ENCODE results near the gene TLR10. TPM values are rescaled to one million over a fixed set of nuclear protein-coding genes. Genes with fewer than 3 reads are reported as not detected.

The TLR10 gene
- total RNA-seq, 3 donors from 2014 or later, result 0.48 to 1.3 (median 1.3) TPM

- H3K27me3 ChIP-seq, result no peaks in the 10 kb centered on the region
- no peak for TF ChIP-seq POLR2A (IDR thresholded peaks at IDR 0.05)
- no peak for TF ChIP-seq POLR2AphosphoS5 (IDR thresholded peaks at IDR 0.05)
- TF ChIP-seq, protein P1, sequence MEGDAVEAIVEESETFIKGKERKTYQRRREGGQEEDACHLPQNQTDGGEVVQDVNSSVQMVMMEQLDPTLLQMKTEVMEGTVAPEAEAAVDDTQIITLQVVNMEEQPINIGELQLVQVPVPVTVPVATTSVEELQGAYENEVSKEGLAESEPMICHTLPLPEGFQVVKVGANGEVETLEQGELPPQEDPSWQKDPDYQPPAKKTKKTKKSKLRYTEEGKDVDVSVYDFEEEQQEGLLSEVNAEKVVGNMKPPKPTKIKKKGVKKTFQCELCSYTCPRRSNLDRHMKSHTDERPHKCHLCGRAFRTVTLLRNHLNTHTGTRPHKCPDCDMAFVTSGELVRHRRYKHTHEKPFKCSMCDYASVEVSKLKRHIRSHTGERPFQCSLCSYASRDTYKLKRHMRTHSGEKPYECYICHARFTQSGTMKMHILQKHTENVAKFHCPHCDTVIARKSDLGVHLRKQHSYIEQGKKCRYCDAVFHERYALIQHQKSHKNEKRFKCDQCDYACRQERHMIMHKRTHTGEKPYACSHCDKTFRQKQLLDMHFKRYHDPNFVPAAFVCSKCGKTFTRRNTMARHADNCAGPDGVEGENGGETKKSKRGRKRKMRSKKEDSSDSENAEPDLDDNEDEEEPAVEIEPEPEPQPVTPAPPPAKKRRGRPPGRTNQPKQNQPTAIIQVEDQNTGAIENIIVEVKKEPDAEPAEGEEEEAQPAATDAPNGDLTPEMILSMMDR (IDR thresholded peaks at IDR 0.05), result no peak
- no peaks in the 10 kb centered on the region for H3K36me3 ChIP-seq
- intact Hi-C loops (cut with DNase I; ENCODE audit: low total_unique reads), result no loop called here
- H3K27ac ChIP-seq, result no peak overlapping the region
- no peaks in the 10 kb centered on the region for H3K4me1 ChIP-seq
- peaks cover 0 to 6% of the 10 kb centered on the region in 2 donors for H3K9me3 ChIP-seq
- no peak for DNase-seq (ENCODE audit: low spot score in 2 of 2)
- no peak overlapping the region for H3K4me3 ChIP-seq
Observed at GRCh38 chr4:38795087-38795486, 12.3 kb upstream of the TLR10 start.

GRCh38 chr4:38794051-38794450 lies 11.3 kb upstream of the TLR10 start:
- TF ChIP-seq POLR2AphosphoS5 (IDR thresholded peaks at IDR 0.05) (no peak), POLR2A (IDR thresholded peaks at IDR 0.05) (no peak)
- TF ChIP-seq, protein P1 (IDR thresholded peaks at IDR 0.05), result no peak
- Histone ChIP-seq H3K36me3 (no peaks in the 10 kb centered on the region), H3K4me3 (no peak overlapping the region), H3K27ac (no peak overlapping the region), H3K9me3 (peaks cover 0 to 6% of the 10 kb centered on the region in 2 donors), H3K4me1 (no peaks in the 10 kb centered on the region), H3K27me3 (no peaks in the 10 kb centered on the region)
- no peak for DNase-seq (ENCODE audit: low spot score in 2 of 2)
- intact Hi-C loops (cut with DNase I; ENCODE audit: low total_unique reads), result no loop called here

GRCh38 chr4:38791010-38791409 lies 8.2 kb upstream of the TLR10 start:
- peaks cover 0 to 6% of the 10 kb centered on the region in 2 donors for H3K9me3 ChIP-seq
- DNase-seq (ENCODE audit: low spot score in 2 of 2), result no peak
- TF ChIP-seq, protein P1 (IDR thresholded peaks at IDR 0.05), result no peak
- no peak for TF ChIP-seq POLR2A (IDR thresholded peaks at IDR 0.05)
- TF ChIP-seq POLR2AphosphoS5 (IDR thresholded peaks at IDR 0.05), result no peak
- no peaks in the 10 kb centered on the region for H3K36me3 ChIP-seq
- no peak overlapping the region for H3K4me3 ChIP-seq
- intact Hi-C loops (cut with DNase I; ENCODE audit: low total_unique reads), result no loop called here
- no peak overlapping the region for H3K27ac ChIP-seq
- H3K4me1 ChIP-seq, result no peaks in the 10 kb centered on the region
- H3K27me3 ChIP-seq, result no peaks in the 10 kb centered on the region

DNA sequence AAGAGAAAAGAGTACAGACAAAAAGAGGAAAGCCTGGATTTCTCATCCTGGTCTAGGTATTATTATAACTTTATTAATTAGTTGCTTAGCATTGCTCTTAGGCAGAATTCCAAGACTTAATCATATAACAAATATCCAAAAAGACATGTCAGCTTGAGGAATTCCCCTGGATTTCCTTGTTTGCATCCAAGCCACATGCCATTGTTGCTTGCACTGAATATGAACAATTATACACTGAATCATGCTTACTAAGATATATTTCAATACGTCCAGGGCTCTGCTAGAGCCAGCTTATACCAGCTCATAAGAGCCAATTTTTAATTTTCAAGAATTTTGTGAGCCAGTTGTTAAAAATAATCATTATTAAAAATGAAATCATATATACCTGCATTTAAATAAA lies 5.5 kb upstream of the TLR10 start:
- H3K4me1 ChIP-seq, result no peaks in the 10 kb centered on the region
- peaks cover 0 to under 1% of the 10 kb centered on the region in 2 donors for H3K9me3 ChIP-seq
- H3K36me3 ChIP-seq, result no peaks in the 10 kb centered on the region
- no peak for DNase-seq (ENCODE audit: low spot score in 2 of 2)
- no peaks in the 10 kb centered on the region for H3K27me3 ChIP-seq
- intact Hi-C loops (cut with DNase I; ENCODE audit: low total_unique reads), result no loop called here
- H3K4me3 ChIP-seq, result no peak overlapping the region
- TF ChIP-seq POLR2A (IDR thresholded peaks at IDR 0.05), result no peak
- TF ChIP-seq, protein P1 (IDR thresholded peaks at IDR 0.05), result no peak
- no peak for TF ChIP-seq POLR2AphosphoS5 (IDR thresholded peaks at IDR 0.05)
- no peak overlapping the region for H3K27ac ChIP-seq

GRCh38 chr4:38787693-38788092 lies 4.9 kb upstream of the TLR10 start:
- no peaks in the 10 kb centered on the region for H3K27me3 ChIP-seq
- no peak for TF ChIP-seq POLR2AphosphoS5 (IDR thresholded peaks at IDR 0.05)
- TF ChIP-seq, protein P1 (IDR thresholded peaks at IDR 0.05), result no peak
- TF ChIP-seq POLR2A (IDR thresholded peaks at IDR 0.05), result no peak
- intact Hi-C loops (cut with DNase I; ENCODE audit: low total_unique reads), result no loop called here
- H3K36me3 ChIP-seq, result no peaks in the 10 kb centered on the region
- DNase-seq (ENCODE audit: low spot score in 2 of 2), result no peak
- no peak overlapping the region for H3K4me3 ChIP-seq
- no peaks in the 10 kb centered on the region for H3K4me1 ChIP-seq
- H3K9me3 ChIP-seq, result no peaks in the 10 kb centered on the region
- H3K27ac ChIP-seq, result no peak overlapping the region

Measured in breast epithelium (tissue), 4 donors.